ENCODE data around the gene MFSD6.
"Not testable (repeated sequence)": the region's sequence is repeated elsewhere in the genome, so short reads cannot be mapped to it uniquely, and the experiment has no call there.

Gene MFSD6

GRCh38 chr2:190501702-190502407, 93.7 kb downstream of the MFSD6 start:
- DNase-seq (ENCODE audit: low read depth): no peak

- no peak for DNase-seq (ENCODE audit: low read depth)
Measured at GRCh38 chr2:190503088-190503487, 94.9 kb downstream of the MFSD6 start.

GRCh38 chr2:190504912-190505311, 96.8 kb downstream of the MFSD6 start:
- DNase-seq (ENCODE audit: low read depth): no peak

- no peak for DNase-seq (ENCODE audit: low read depth)
Measured at GRCh38 chr2:190505696-190506095, 97.5 kb downstream of the MFSD6 start.

GRCh38 chr2:190506666-190507065, 98.5 kb downstream of the MFSD6 start:
- DNase-seq (ENCODE audit: low read depth): no peak

GRCh38 chr2:190507135-190507534, 99.0 kb downstream of the MFSD6 start:
- DNase-seq (ENCODE audit: low read depth): no peak

- DNase-seq (ENCODE audit: low read depth): not testable (repeated sequence)
Measured at GRCh38 chr2:190509895-190510294, 101.7 kb downstream of the MFSD6 start.

GRCh38 chr2:190511104-190511503, 102.9 kb downstream of the MFSD6 start:
- no peak for DNase-seq (ENCODE audit: low read depth)

- DNase-seq (ENCODE audit: low read depth): no peak
Measured at GRCh38 chr2:190512539-190513095, 104.5 kb downstream of the MFSD6 start.

- no peak for DNase-seq (ENCODE audit: low read depth)
Measured at GRCh38 chr2:190513877-190514276, 105.7 kb downstream of the MFSD6 start.

- DNase-seq (ENCODE audit: low read depth): no peak
Measured at GRCh38 chr2:190514676-190515075, 106.5 kb downstream of the MFSD6 start.

- DNase-seq (ENCODE audit: low read depth): no peak
Measured at GRCh38 chr2:190515687-190516086, 107.5 kb downstream of the MFSD6 start.

- no peak for DNase-seq (ENCODE audit: low read depth)
Measured at GRCh38 chr2:190517468-190517867, 109.3 kb downstream of the MFSD6 start.

- no peak for DNase-seq (ENCODE audit: low read depth)
Measured at GRCh38 chr2:190519975-190520767, 112.0 kb downstream of the MFSD6 start.

GRCh38 chr2:190524928-190525327, 116.8 kb downstream of the MFSD6 start:
- no peak for DNase-seq (ENCODE audit: low read depth)

- DNase-seq (ENCODE audit: low read depth): no peak
Measured at GRCh38 chr2:190526105-190526750, 118.1 kb downstream of the MFSD6 start.

GRCh38 chr2:190527214-190527613, 119.1 kb downstream of the MFSD6 start:
- no peak for DNase-seq (ENCODE audit: low read depth)

- no peak for DNase-seq (ENCODE audit: low read depth)
Measured at GRCh38 chr2:190527918-190528317, 119.8 kb downstream of the MFSD6 start.

GRCh38 chr2:190528521-190529001, 120.4 kb downstream of the MFSD6 start:
- DNase-seq (ENCODE audit: low read depth): no peak

GRCh38 chr2:190529486-190530247, 121.5 kb downstream of the MFSD6 start:
- no peak for DNase-seq (ENCODE audit: low read depth)

- no peak for DNase-seq (ENCODE audit: low read depth)
Measured at GRCh38 chr2:190530248-190530900, 122.2 kb downstream of the MFSD6 start.
